Measurements from ENCODE around the gene LRRN1.
"Not testable (repeated sequence)": the region's sequence is repeated elsewhere in the genome, so short reads cannot be mapped to it uniquely, and the experiment has no call there.

Gene LRRN1

DNA sequence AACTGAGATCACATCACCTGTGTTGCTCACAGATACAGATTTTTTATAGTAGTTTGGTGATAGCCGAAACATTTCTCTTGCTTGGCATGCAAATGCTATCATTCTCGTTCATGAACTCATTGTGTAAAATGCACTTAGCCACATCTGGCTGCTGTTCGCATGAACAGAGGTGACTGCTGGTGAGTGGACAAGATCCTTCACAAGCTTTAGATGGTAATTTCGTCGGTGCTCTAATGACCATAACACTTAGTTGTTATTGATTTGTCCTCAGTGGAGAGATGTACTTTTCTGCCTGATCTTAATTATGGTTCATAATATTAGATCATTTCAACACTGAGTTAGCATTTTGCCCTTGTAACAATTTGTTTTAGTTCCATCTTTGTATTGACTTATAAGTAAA is 13.8 kb downstream of the LRRN1 start:
- no peak for DNase-seq (ENCODE audit: low read depth)

DNA sequence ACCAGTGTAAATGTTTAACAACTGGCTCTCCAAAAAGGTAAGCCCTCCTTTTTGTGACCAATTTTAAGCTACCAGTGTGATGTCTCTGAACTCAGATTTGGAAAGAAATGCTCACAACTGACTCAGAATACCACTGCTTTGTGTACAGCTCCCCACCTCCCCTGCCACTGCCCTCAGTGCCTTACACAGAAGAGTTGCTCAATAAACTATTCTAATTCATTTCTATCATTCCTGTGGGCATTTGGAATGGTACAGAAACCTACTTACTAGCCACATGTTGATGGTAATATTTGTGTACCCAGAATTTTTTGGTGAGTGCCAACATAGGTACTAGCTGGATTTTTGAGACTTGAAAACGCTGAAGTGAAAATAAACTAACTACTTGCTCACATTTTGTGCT is 16.0 kb downstream of the LRRN1 start:
- no peak for DNase-seq (ENCODE audit: low read depth)

DNA sequence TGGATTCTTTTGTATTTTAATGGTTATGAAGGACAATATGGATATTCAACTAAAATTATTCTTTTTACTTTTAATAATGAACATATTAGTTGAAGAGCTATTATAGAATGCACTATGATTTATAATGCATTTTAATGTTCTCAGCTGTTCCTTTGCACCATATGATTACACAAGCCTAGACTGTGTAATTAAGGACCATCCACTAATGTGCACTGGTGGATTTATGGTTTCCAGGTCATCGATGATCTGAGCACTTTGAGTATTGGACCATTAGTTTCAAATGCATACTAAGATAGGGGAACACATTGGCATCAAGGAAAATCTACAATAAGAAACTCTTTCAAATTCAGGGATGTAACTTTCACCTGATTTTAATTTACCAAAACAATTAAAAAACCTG is 16.8 kb downstream of the LRRN1 start:
- DNase-seq (ENCODE audit: low read depth), result no peak

DNA sequence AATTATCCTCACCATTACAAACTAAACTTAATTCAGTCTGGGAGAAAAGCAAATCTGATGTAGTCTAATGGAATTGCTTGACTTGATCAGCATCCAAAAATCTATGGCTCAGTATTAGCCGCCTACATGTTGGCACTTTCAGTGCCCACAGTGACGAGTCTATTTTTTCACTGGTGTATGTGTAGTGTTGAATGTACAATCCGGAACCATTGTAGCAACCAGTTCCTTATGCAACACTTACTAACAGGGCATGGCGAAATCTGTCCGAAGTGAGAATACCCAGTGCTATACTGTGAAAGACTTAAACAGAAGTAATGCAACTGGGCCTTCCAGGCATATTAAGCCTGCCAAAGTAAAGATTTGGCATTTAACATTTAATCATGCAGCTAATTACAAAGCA is 18.6 kb downstream of the LRRN1 start:
- no peak for DNase-seq (ENCODE audit: low read depth)

DNA sequence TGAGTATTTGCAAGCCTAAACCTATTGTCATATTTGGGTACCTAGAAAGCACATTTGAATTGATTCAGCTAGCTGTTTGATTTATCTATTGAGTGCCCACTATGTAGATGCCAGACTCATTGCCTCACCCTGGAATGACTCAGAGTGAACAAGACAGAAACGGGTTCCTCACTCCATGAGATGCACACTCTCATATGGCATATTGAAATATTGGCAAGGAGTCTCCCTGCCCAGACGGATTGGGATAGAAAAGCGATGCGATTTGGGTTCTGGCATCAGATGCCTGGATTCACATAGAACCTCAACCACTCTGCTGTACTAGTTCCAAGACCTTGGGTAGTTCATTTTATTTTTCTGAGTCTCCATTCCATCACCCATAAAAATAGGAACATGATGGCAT is 22.5 kb downstream of the LRRN1 start:
- DNase-seq (ENCODE audit: low read depth), result no peak

DNA sequence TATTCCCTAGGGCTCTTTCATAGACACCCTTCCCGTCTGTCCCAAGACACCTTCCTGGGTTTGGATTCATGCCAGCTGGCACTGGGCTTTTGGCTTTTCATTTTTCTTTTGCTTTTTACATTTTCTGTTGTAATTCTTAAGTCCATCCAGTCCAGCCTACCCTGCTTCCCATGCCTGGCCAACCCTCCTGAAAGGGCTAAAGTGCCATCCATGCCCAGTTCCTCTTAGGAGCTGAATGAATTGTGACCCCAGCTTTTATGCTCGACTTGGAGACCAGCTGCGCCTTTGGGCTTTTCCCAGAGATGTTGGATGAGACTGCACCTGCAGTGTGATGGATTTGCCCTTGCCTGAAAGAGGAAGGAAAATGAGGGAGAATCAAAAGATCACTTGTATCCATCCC is 25.8 kb downstream of the LRRN1 start:
- DNase-seq (ENCODE audit: low read depth), result no peak

DNA sequence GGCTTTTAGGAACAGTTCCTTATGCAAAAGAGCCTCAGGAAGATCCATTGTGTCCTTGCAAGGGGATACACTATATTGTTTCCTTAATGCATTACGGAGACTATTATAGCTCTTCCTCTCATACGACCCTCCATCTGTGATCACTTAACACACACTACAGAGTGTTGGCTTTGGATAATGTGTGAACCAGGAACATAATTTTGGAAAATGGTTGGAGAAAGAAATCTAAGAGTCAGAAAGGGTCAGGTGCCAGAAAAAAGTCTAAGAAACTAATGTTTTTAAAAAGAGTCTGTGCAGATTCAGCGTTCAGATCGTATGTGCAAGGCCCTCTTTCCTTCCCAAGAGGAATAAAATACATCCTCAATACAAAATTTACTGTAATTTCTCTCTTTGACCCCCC is 27.3 kb downstream of the LRRN1 start:
- no peak for DNase-seq (ENCODE audit: low read depth)

DNA sequence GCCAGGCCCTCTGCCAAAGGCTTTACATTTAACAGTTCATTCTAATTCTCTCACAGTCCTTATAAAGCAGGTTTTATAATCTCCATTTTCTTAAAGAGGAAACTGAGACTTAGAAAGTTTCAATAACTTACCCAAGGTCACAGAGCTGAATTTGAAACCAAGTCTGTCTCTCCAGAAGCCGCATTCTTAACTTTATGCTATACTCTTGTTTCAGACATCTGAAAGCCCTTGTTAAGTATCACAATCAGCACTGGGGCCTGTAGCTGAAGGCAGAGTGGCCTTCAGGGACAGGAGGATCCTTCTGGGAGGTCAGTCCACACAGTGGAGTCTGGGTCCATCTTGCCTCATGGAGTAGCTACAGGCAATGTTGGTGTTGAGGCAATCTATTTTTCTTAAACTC is 27.9 kb downstream of the LRRN1 start:
- DNase-seq (ENCODE audit: low read depth), result no peak

DNA sequence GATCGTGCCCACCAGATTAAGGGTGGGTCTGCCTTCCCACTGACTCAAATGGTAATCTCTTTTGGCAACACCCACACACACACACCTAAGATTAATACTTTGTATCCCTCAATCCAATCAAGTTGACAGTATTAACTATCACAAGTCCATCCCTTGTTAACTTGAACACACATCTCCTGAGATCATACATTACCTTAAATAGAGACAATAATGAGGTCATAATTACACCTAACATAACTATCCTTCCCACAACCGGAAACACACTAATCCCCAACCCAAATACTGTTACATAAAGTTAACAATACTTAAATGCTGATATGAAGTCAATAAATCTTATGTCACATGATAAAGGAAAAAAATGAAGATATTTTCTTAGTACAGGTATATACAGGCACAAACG is 29.2 kb downstream of the LRRN1 start:
- DNase-seq (ENCODE audit: low read depth), result not testable (repeated sequence)

DNA sequence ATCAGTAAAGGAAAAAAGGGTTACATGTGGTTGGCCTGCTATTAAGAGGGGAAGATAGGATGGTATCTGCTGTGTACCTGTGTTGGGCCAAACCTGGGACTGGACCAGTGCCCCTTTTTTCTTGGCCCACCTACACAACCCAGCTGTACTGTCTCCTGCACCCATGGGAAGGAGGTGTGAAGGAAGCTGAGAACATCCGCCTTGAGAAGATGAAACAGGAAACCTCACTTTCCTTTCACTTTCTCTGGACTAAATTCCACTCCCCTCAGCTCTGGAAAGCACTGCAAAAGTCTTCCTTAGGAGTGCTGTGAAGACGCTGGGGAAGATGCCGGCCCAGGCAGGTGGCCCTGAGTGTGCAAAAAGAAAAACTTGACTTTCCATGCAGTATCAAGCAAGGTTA is 37.6 kb downstream of the LRRN1 start:
- no peak for DNase-seq (ENCODE audit: low read depth)

DNA sequence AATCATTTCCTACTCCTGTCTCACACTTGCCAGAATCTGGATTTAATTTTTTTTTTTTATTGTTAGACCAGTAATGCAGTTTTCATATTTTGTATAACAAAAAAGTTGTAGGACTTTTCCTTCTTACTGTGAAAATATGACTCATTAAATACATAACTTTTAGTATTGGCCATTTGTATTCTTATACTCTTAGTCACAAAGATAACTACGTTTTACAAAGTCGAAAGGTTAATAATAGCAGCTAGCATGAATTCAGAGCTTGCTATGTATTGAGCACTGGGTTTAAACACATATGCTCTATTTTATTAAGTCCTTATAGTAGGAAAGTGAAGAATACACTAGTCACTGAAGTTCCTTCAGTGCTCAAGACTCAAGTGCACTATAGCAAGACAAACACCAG is 43.1 kb downstream of the LRRN1 start:
- no peak for DNase-seq (ENCODE audit: low read depth)

DNA sequence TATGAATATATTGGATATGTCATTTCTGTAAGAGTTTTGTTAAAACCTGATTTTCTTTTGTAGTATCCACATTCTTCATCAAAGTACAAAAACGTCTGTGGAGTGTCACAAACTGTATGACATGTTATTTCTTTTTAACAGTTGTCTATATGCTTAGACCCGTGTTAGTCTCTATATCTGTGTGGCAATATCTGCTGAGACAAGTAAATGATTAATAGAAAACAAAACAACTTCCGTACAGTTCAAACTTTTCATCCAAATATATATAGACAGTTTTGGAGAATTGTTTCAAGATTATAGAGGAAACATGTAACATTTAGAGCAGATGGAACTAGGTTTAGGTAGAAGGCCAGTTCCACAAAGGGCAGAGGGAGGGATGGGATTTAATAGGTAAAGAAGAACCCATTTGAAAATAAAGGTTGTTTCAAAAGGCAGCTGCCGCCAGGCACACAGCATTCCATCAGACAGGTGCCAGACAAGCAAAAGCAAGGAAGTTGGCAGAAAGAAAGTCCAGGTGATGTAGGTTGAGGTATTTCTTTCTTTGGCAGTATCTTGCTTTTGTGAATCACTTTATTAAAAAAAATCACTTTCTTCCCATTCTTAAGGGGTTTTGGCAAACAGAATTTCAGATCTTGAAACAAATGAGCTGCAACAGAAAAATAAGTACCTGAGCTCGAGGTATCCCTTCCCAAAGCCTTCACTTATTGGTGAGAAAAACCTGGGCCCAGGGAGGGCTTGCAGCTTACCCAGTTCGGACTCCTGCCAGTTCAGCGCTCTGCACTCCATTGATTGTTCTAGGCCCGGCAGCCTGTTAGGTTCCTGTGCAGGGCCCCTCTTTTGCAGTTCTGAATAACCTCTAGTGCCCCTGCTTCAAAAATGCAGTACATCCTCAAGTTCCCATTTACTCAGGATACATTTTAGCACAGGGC is 49.0 kb downstream of the LRRN1 start:
- no peak for DNase-seq (ENCODE audit: low read depth)

DNA sequence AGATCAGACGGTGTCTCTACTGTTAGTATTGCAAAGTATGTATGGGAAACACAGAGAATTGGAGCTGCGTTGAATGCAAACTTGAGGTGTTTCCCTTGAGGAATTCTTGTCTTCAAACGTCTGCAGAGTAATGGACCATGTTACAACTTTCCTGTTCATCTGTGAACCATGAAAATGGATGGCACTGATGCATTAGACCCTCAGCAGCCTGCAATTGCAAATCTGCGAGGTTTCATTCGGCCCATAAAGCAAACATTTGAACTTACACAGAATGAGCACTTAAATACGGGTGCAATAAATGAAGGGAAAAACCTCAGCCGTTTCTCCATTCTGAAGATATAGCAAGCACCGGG is 49.7 kb downstream of the LRRN1 start:
- DNase-seq (ENCODE audit: low read depth), result no peak

DNA sequence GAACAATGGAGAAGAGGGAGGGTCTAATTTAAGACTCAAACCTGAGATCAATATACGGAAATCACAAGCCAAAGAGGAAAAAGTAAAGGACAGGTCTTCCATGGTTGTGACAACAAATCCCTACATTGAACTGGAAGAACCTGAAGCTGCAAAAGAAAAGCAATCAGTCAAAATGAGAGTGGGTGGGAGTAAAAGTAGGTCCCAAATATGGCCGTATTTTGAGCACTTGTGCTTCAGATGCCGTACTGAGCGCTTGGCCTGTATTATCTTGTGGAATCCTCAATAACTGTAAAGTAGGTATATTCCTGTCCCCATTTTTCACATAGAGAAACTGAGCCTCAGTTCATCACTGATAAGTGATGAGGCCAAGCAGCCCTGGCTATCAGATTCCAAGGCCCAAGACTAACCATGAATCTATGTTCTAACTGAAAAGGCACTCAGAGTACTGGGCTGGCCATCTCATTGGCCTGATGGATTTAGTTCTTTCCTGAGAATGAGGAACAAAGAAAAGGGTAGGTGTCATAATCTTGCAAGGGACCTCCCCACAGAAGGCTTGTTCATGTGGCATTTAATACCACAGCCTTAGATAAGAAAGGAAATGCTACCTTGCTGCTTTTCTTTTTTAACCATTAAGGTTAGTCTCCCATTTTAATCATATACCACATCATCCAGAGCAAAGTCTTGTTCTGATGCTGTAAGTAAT is 52.5 kb downstream of the LRRN1 start:
- DNase-seq (ENCODE audit: low read depth), result no peak

DNA sequence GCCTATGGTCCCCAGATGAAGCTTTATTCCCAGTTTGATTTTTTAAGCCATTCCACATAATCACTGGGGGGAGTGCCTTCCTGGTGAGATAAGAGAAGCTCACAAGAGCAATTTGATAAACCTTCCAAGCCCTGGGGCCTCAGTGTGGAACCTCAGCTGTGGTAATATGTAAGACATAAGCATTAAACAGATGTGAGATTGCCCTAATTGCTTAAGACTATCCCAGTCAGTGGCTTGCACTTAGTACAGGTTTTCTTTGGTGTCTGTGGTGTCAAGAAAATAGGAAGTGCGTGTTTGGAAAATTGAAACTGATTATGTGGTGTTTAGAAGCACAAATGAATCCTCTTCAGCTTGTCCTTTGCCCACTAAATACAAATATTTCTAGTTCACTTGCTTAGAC is 54.3 kb downstream of the LRRN1 start:
- no peak for DNase-seq (ENCODE audit: low read depth)

DNA sequence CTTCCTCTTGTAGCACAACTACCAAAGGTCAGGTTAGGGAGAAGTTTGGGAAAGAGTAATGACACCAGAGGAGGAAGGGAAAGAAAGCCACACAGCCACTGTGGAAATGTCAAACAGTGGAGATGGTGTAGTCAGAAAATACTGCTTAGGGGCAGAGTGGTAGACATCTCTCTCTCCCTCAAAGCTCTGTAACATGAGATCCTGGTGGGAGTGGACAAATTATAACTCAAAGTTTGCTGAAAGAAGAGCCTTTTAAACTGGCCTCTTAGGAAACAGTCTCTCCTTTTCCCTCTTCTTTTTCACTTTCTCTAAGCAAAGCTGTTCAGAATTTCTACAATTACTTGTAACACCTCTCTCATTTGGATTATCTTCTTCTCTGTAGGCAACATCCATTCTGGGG is 55.8 kb downstream of the LRRN1 start:
- no peak for DNase-seq (ENCODE audit: low read depth)

DNA sequence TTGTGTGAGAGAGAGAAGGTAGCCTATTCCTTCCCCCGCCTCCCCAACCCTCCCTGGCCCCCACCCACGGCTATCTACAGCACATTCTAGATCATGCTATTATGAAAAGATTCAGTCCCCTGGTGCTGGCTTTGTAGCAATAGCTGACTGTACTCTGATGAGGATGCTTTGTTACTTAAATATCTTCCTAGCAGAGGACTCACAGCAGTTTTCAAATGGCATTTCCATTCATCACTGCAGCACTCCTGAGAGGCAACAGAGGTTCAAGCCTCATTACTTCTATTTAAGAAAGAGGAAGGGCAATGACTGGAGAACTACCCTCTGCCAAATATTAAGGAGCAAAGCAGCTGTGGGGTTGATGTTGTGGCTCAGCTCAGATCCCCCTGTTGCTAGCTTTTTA is 61.0 kb downstream of the LRRN1 start:
- DNase-seq (ENCODE audit: low read depth), result no peak

DNA sequence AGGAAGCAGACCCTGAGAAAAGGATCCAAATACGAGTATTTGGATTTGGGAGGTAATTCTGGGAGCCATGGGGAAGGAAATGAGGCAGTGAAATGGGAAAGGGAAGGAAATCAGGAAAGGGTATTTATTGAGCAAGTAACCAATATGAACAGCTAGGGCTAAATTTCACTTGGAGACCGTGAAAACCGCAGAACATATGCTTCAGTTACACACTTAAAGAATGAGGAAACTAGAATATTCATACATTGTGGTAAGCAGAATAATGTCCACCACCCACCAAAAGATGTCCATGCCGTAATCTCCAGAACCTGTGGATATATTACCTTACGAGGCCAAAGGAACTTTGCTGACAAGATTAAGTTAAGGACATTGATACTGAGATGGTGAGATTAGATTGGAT is 63.3 kb downstream of the LRRN1 start:
- DNase-seq (ENCODE audit: low read depth), result no peak

DNA sequence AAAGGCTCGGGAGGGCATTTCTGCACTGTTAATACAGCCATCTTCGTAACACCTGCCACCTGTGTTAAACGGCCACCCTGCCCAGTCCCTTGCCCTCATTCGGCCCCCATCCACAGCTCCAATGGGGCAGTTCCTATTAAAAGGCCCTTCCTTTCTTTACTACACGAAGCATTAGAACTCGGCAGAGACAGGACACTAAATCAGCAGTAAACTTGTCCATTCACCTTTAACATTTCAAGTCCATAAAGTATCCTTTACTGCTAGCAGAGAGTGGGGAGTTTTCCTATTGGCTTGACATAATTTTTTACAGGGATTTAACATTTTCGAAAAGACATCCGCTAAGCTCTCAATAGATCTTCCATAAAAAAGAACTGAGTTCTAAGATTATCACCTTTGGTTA is 76.3 kb downstream of the LRRN1 start:
- DNase-seq (ENCODE audit: low read depth), result no peak

DNA sequence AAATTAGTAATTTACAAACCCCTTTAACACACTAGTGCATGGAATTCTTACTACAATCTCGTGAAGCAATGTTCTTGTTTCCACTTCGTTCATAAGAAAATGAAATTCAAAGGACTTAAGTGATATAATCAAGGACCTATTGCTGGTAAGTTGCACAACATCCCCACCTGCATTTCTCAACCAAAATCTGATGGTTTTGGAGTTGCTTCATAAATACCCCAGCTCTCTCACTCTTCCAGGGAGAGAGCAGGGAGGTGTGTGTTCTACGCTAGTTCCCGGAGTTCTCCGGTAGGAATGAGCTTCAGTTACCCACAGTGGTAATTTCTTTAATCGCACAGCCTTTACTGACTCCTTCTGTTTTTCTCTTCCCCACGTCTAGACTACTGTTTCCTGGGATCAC is 81.8 kb downstream of the LRRN1 start:
- no peak for DNase-seq (ENCODE audit: low read depth)

DNA sequence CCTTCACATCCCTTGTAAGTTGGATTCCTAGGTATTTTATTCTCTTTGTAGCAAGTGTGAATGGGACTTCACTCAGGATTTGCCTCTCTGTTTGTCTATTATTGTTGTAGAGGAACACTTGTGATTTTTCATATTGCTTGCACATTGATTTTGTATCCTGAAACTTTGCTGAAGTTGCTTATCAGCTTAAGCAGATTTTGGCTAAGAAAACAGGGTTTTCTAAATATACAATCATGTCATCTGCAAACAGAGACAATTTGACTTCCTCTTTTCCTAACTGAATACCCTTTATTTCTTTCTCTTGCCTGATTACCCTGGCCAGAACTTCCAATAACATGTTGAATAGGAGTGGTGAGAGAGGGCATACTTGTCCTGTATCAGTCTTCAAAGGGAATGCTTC is 88.1 kb downstream of the LRRN1 start:
- not testable (repeated sequence) for DNase-seq (ENCODE audit: low read depth)

DNA sequence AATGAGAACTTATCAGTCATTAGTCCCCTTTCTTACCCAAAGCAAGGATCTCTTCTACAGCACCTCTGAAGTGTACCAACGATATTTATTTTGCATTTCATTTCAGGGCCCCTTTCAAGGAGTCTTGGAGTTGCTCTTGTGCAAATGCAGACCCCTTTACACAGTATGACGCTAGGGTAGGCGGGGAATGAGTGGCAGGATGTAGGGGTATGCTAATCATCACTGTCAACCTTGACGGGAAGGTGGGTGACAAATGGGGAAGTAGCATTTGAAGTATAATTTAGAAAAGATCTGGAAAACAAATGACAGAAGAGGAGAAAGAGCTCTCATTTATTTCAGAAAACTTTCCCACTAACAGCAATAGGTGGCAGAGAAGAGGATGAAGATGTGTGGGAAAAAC is 94.4 kb downstream of the LRRN1 start:
- DNase-seq (ENCODE audit: low read depth), result no peak

Data from fibroblast of the conjunctiva (primary cell).